Activated CD8-positive, alpha-beta memory T cell treated with anti-CD3 and anti-CD28 coated beads, Interleukin-2, amount 50 U/mL, for 24 hours (primary cell): Measurements from ENCODE around the gene SRA1.
"Not testable (repeated sequence)": the region's sequence is repeated elsewhere in the genome, so short reads cannot be mapped to it uniquely, and the experiment has no call there.

Experiments
- DNase-seq: peaks from one replicate; pipeline ENCODE4 v3.0.0-alpha.2; 2020; ENCODE audit errors: extremely low read depth

SRA1 gene

DNA sequence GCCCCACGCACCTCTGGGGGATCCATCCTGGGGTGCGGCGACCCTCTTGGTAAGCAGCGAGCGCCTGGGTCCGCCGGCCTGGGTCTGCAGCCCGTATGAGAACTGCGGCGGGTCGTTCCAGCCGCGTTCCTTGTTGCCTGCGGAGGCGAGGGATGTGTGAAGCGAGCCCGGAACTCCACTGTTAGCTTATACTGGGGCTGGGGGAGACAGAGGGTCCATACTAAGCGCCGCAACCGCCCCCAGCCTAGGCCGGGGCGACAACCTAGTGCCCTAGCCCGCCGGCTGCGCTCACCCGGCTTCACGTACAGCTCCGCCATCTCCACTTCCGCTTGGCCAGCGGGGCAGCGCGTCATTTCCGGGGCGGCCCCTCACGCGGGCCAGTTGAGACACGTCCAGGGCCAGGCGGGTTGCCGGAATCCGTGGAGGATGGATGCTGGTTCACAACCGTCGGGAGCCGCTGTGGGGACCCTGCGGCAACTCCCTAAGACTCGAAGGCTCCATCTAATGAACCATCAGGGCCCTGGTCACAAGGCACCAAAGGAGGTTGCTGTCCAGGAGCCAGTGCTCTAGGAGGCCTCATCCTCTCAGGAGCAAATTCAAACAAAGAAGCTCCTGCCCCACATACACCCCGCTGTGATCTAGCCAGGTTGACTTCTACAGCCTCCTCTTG, at the start of gene SRA1:
Gene SRA1, minus strand, starts transcription at position 338 of the 670 bp plus-strand sequence. Its CDS starts 21 bp downstream, at position 317.
- peak; percentile 63 for DNase-seq

- no peak for DNase-seq
Measured at GRCh38 chr5:140607031-140607430, 49.8 kb upstream of the SRA1 start.

DNA sequence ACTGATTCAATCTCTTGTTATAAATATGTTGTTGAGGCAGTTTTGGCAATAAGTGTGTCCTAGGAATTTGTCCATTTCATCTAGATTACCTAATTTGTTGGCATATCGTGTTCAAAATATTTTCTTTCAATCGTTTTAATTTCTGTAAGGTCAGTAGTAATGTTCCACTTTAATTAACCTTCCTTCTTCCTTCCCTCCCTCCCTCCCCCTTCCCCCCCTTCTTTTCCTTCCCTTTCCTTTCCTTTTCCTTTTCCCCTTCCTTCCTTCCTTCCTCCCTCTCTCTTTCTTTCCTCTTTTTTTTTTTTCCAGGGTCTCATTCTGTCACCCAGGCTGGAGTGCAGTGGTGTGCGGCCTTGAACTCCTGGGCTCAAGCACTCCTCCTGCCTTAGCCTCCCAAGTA, 48.6 kb upstream of the SRA1 start:
- DNase-seq: no peak

DNA sequence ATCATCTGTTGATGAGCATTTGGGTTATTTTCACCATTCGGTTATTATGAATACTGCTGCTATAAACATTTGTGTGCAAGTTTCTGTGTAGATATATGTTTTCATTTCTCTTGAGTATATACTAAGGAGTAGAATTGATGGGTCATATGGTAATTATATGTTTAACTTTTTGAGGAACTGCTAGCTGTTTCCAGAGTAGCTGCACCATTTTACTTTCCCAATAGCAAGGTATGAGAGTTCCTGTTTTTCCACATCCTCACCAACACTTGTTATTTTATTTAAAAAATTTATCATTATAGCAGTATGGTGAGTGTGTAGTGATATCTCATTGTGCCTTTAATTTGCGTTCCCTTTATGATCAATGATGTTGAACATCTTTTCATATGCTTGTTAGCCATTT, 46.5 kb upstream of the SRA1 start:
- DNase-seq: no peak

GRCh38 chr5:140603446-140603698, 46.1 kb upstream of the SRA1 start:
- DNase-seq: not testable (repeated sequence)

DNA sequence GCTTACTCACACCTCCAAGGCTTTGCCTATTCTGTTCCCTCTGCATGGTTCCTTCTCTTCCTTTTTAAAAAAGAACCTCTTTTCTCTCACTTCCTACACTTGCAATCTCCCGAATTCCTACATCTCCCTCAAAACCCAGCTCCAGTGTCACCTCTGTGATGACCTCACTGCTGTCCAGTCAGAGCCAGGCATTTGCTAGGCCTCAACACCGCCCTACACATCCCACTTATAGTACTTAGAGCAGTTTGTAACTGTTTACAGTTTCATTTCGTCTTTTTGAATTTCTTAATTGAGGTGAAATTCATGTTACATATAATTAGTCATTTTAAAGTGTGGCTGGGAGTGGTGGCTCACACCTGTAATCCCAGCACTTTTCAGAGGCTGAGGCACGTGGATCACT, 44.9 kb upstream of the SRA1 start:
- DNase-seq: no peak

DNA sequence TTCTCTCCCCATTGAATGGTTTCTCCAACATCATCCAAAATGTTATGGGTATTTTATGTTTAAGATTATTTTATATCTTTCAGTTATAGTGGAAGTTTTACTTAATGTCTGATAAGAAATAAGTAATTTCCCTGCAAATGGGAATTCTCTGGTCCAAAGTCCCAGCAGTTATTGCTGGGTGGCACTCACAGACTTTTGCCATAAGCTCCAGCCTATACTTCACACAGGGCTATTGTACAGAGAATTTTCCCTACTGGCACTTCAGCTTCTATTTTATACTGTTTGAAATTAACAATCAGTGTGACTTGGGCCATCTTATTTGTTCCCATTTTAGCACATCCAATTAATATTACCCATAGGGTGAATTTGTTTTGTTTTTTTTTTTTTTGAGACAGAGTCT, 42.8 kb upstream of the SRA1 start:
- no peak for DNase-seq

GRCh38 chr5:140598836-140599235, 41.6 kb upstream of the SRA1 start:
- DNase-seq: no peak

DNA sequence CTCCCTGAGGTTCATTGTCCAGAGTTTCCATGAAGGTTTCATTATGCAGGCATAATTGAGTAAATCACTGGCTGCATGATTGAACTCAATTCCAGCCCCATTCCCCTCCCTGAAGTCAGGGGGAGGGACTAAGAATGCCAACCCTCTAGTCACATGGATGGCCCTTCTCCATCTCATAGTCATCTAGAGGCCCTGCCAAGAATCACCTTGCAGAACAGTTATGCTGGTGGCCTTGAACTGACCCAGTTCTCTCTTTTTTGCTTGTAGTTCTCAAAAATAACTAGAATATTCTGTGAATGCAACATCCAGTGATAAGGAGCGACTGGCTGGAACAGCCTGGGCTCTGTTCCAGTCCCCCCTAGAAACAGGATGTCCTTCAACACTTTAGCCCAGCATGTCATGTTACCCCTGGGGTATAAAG, 39.1 kb upstream of the SRA1 start:
- DNase-seq: no peak

GRCh38 chr5:140595538-140596300, 38.4 kb upstream of the SRA1 start:
- DNase-seq: no peak

- DNase-seq: no peak
Measured at GRCh38 chr5:140594169-140594568, 36.9 kb upstream of the SRA1 start.

- DNase-seq: not testable (repeated sequence)
Measured at GRCh38 chr5:140593070-140593469, 35.8 kb upstream of the SRA1 start.

DNA sequence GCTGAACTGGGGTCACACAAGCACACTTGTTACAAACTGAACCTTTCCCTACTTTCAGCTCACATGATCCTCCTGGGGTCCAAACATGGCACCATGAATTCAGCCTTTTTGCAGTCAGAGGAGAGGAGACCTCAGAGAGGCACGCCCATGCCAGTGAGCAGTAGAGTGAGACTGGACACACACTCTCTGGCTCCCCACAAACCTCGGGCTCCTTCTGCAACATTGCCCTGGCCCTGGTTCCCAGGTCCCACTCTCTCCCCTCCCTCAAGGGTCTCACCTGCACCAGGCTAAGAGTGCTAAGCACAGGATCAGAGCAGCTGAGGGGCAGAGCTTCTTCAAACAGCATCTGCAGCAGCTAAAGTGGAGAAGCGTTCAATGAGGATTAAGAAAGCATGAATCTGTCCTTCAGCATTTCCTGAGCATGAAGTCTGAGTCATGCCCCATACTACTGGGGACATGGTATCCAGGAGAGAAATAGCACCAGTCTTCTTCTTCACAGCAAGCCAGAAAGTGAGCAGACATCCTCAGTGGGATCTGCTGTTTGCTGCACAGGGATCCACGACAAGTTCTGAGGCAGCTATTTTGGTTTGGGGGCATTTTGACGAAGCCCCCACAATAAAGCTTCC, 34.6 kb upstream of the SRA1 start:
- DNase-seq: no peak

DNA sequence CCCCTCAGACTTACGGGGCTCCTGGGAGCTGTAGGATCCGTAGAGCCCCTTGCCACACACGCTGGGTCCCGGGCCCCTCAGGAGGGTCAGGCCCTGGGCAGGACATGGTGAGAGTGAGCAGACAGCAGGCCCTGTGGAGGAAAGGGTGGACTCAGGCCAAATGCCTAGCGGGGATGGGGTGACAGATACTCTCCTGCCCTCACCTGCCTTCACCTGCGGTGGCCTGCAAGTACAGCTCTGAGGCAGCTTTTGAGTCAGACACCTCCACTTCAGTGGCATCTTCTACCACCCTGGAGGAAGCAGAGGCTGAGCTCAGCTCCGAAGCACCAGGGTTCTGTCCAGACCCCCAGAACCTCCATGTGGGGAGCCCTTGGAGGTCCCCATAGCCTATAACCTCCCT, 33.6 kb upstream of the SRA1 start:
- DNase-seq: no peak

DNA sequence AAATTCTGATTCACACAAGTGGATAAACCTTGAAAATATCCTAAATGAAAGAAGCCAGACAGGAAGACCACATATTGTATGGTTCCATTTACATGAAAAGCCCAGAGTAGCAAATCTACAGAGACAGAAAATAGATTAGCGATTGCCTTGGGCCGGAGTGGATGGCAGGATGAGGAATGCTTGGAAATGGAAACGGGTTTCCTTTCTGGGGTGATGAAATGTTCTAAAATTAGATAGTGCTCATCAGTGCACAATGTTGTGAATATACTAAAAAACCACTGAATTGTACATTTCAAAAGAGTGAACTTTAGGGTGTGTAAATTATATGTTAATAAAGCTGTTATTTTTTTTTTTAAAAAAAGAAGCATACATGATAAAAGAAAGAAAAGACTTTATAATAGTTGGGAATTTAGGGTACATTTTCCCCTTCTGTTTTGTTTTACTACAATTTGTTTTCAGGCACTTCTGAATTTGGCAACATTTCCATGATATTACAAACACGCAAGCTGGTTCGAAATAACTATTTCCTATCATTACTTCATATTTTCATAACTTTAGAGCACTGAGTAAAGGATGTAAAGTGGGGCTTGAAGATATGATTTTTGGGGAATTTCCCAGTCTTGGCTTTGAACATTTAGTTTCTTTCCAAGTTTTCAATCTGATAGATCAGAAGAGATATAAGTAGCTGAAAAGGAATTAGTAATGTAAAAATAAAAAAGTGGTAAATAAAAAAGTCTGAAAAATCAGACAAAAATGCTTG, 31.2 kb upstream of the SRA1 start:
- no peak for DNase-seq

DNA sequence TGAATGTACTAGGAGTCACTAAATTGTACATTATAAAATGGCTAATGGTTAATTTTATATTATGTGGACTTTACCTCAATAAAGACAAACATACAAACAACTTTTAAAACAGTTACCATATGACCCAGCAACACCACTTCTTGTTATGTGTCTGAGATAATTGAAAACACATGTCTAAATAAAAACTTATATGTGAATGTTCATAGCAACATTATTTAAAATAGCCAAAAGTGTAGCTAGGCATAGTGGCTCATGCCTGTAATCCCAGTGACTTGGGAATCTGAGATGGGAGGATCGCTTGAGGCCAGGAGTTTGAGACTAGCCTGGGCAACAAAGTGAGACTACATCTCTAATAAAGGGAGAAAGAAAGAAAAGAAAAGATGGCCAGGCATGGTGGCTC, 30.2 kb upstream of the SRA1 start:
- no peak for DNase-seq

- DNase-seq: not testable (repeated sequence)
Measured at GRCh38 chr5:140579188-140579747, 22.0 kb upstream of the SRA1 start.

DNA sequence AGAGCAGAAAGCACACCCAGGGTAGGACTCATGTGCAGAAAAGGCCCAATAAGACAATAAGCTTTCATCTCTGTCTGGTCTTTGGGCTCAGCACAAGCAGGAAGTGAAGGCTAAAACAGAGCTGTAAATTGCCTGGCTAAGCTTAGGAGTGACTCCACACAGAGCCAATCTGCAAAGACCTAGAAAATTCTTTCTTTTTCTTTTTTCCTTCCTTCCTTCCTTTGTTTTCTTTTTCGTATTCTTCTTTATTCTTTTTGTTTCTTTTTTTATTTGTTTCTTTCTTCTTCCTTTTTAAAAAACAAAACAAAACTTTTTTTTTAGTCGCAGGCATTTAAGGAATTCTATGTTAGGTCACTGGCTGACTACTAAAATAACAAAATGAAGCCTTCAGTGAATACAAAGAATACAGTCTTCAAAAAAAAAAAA, 19.5 kb upstream of the SRA1 start:
- DNase-seq: no peak

- DNase-seq: no peak
Measured at GRCh38 chr5:140575309-140575708, 18.0 kb upstream of the SRA1 start.

- DNase-seq: no peak
Measured at GRCh38 chr5:140574165-140574564, 16.9 kb upstream of the SRA1 start.

- DNase-seq: no peak
Measured at GRCh38 chr5:140573683-140574082, 16.4 kb upstream of the SRA1 start.

DNA sequence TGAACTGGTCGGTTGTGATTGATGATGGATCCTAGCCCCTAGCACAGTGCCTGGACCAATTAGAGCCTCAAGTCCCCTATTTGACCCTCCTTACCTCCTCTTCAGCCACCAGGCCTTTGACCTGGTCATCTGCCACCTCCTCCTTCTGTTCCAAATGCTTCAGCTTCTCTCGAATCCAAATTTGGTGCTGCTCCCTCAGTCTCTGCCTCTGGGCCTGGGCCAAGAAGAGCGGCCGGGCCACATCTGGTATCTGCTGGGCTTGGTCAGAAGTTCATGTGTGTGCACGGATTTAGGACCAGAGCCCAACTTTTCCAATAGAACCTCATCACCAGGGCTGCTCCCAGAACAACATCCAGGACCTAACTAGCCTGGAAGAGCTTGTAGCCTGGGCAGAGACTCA, 13.8 kb upstream of the SRA1 start:
- DNase-seq: no peak
